D721Med (cell line): ENCODE data around the gene P4HB.

Experiments used
- DNase-seq: peaks from one replicate; pipeline ENCODE4 v3.0.0; 2011; ENCODE audit warnings: low spot score; ENCODE audit not compliant: insufficient read length
- FAIRE-seq: peaks from 2 replicates; lab custom pipeline; 2011; peaks lifted over from hg19 to GRCh38; lab: Jason Lieb, UNC
- CTCF ChIP-seq: IDR thresholded peaks from 2 replicates; pipeline ENCODE4 v1.5.1; 2012; ENCODE audit warnings: mild to moderate bottlenecking, control low read depth; ENCODE audit not compliant: insufficient read depth; ENCODE audit errors: missing control alignments

Gene P4HB

GRCh38 chr17:81809556-81809998 lies 50.8 kb downstream of the P4HB start:
- FAIRE-seq = no peak
- no peak for DNase-seq
- no peak for TF ChIP-seq CTCF

GRCh38 chr17:81808778-81809555 lies 51.4 kb downstream of the P4HB start:
- DNase-seq (no peak), FAIRE-seq (no peak)
- TF ChIP-seq CTCF = no peak

GRCh38 chr17:81807839-81808238 lies 52.5 kb downstream of the P4HB start:
- TF ChIP-seq CTCF = no peak
- no peak for FAIRE-seq

GRCh38 chr17:81807210-81807719 lies 53.1 kb downstream of the P4HB start:
- no peak for DNase-seq
- no peak for TF ChIP-seq CTCF
- no peak for FAIRE-seq

More at GRCh38 chr17:81807839-81808238, 52.5 kb downstream of the P4HB start:
- DNase-seq = no peak

GRCh38 chr17:81806461-81807209 lies 53.7 kb downstream of the P4HB start:
- FAIRE-seq (no peak), DNase-seq (no peak)
- no peak for TF ChIP-seq CTCF

GRCh38 chr17:81805707-81806460 lies 54.5 kb downstream of the P4HB start:
- DNase-seq (no peak), FAIRE-seq (no peak)
- TF ChIP-seq CTCF = no peak
